Stimulated activated CD8-positive, alpha-beta memory T cell treated with anti-CD3 and anti-CD28 coated beads, Interleukin-7, amount 100 ng/mL, for 24 hours (primary cell): ENCODE data around the gene CDK11B.
A peak's percentile ranks its signal among the peaks of the same experiment; 100 is the strongest.
"Not testable (repeated sequence)": the region's sequence is repeated elsewhere in the genome, so short reads cannot be mapped to it uniquely, and the experiment has no call there.

ENCODE experiments used
- DNase-seq: peaks from one replicate; pipeline ENCODE4 v3.0.0-alpha.2; 2020; ENCODE audit warnings: low read depth

The CDK11B gene

DNA sequence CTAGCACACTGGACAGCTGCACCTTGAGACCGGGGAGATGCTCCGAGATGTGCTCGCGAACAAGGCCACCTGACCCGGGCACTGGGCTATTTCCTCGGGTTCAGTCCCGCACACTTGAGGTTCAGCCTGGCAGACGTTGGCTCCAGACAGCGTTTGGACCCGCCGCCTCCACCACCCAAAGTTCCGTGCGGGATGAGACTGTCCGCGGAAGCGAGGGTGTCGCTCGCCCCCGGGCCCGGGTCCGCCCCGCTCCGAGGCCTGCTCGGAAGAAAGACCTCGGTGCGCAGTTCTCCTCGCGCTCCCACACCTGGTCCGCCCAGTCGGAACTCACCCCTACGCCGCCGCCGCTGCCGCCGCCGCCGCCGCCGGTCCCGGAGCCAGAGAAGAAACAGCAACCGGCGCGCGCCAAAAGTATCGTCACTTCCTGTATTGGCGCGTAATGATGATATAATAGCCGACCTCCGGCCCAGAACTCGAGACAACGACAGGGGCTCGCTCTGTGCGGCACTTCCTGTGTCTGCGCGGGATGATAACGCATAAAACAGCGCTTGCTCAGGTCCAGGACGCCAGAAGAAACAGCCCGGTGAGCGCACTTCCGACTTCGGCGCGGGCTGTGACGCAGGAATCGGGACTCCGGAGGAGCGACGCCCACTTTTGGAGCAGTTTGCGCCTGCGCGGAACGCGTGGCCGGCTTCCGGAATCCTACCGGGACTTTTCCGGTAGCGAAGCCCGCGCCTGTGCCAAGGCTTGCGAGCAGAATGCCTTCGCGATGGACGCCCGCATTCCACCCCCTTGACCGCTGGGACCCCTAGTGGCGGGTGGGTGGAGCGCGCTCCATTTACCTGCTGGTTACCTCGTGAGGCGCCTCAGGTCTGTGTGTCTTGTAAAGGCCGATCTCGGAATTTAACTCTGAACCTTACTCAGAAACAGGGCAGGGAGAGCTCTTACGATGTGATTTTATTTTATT, at the start of gene CDK11B:
Gene CDK11B, minus strand, starts transcription at position 422 of the 967 bp plus-strand sequence. CDS start 1,519 bp downstream, outside the sequence.
- peak; percentile 98 for DNase-seq

DNA sequence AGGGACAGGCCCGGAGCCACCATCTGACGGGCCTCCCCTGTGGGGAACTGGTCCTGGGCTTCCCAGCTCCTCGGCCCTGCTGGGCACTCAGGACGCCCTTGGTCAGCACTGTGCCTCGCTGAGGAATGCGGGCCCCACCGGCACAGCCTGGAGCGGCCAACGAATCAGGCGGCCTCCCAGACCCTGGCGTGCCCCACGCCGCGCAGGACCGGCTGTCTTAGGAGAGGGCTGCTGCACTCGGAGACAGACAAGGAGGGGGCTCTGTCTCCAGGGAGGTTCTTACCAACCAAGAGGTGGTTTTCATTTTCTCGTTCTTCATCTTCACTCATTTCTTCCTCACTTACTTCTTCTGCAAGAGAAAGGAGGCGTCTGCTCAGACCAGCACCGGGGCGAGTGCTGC, 49.1 kb upstream of the CDK11B start:
- DNase-seq = not testable (repeated sequence)

DNA sequence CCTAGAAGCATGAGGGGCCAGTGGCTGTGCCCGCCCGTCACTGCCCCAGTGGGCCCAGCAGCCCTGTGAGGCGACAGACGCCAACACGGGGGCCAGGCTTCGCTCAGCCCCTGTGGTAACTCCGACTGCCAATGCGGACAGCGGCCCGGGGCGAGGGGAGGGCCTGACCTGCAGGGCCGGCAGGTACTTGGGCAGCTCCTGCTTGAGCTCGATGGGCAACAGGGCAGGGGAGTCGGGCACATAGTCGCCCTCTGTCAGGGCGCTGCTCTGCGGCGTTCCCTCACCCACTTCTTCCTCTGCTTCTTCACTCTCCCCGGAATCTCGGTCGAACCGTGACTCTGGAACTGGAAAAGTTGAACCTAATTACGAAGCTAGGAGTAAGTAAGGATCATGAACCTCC, 48.4 kb upstream of the CDK11B start:
- DNase-seq = not testable (repeated sequence)

DNA sequence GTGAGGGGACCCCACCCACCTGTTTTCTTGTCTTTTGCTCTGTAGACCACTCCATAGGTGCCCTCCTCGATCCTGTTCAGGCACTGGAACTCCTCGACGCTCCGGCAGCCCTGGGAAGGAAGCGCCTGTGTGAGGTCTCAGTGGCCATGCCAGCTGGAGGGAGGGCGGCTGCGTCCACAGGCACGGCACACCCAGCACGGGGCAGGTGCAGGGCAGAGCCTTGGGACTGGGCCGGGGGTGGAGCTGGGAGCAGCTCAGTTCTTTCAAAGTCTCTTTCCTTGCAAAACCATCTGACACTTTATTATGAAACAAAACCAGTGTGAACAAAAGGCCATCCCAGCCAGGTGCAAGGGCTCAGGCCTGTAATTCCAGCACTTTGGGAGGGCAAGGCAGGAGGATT, 46.8 kb upstream of the CDK11B start:
- DNase-seq = not testable (repeated sequence)

DNA sequence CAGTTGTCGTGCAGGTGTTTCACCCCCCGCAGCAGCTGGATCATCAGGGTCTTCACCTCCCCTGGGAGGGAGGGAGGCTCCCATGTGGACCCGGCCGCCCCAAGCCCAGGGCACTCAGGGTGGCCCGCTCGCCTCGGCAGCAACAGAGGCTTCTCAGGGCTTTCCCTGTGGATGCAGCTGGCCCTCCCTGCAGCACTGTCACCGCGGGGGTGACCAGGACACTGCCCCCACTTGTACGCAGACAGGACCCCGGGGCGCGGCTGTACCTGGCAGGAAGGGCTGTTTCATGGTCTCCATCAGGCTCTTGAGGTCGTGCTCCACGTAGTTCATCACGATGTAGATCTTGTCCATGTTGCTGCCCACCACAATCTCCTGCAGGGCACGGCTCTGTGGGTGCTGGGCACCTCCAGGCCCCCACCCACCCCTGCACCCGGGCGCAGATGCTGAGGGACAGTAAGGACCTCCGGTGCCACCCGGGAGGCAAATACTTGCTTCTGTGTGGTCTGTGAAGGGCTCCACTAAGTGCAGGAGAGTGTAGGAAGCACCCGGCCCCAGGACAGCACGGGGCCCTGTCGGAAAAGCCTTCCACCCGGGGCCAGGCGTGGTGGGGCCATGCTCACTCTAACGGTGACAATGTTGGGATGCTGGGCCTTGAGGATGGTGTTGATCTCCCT, 45.6 kb upstream of the CDK11B start:
- DNase-seq = not testable (repeated sequence)

DNA sequence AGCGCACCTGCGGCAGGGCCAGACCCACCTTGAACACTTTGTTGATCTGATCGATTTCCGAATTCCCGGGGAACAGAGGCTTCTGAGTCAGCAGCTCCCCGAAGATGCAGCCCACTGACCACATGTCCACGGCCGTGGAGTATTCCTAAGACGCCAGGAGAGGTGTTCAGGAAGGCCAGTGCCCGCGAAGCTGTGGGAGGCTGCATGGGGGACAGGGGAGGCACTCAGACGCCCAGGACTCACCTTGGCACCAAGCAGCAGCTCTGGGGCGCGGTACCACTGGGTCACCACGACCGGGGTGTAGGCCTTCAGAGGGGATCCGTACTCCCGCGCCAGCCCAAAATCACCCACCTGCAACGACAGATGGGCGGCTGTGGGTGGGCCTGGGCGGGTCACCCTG, 45.0 kb upstream of the CDK11B start:
- no peak for DNase-seq

DNA sequence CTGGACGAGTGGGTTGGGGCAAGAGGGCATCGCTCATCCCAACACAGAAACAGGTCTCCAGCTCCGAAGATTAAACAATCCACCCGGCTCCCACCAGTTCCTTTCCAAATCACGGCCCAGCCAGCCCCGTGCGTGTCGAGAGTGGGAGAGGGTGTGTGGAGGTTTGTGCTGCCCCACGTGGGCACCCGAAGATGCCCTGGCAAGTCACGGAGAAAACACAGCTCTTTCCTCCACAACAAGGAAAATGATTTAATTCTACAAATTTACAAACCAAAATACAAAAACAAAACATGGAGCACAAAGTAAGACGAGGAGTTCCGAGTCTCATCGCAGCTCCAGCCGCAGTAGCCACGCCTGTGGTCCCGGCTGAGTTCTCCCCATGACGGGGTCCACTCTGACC, 43.7 kb upstream of the CDK11B start:
- DNase-seq = not testable (repeated sequence)

DNA sequence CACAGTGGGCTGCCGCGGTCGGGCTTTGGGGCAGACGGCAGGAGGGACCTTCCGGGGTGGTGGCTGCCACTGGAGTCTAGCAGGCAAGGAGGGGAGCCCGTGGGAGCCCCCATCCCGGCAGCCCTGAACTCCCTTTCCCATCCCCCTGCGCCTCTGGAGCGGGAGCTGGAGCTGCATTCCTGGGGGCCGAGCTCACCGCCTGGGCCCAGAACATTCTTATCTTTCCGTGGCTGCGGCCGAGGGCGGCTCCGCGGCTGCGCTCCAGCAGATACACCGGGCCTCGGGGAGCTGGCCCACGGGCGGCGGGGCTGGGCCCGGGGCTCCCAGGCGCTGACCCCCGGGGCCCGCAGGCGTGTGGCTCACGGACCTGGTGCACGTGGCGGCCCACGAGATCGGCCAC, 41.8 kb upstream of the CDK11B start:
- not testable (repeated sequence) for DNase-seq

DNA sequence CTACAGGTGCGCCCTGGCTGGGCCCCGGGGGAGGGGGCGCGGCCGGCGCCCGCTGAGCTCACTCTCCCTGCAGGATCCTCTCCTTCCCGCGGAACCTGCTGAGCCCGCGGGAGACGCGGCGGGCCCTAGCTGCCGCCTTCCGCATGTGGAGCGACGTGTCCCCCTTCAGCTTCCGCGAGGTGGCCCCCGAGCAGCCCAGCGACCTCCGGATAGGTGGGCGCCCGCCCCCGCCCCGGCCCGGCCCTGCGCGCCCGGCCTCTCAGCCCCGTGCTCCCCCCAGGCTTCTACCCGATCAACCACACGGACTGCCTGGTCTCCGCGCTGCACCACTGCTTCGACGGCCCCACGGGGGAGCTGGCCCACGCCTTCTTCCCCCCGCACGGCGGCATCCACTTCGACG, 41.3 kb upstream of the CDK11B start:
- not testable (repeated sequence) for DNase-seq

DNA sequence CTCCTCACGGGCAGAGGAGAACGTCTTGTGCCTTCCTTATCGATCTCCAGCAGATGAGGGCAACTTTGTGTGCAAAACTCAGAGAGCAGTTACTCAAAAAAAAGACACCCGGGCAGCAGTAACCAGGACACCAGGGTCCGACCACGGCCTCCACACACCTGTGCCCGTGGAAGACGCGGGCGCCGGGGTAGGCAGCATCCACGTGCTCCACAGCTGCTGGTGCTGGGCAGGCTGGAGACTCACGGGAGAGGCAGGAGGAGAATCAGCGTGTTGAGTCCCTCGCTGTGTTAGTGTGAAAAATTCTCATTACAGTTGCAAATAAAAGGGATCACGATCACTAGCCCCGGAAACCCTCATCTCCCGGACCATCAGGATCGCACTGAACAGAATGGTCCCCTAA, 40.3 kb upstream of the CDK11B start:
- DNase-seq = not testable (repeated sequence)

DNA sequence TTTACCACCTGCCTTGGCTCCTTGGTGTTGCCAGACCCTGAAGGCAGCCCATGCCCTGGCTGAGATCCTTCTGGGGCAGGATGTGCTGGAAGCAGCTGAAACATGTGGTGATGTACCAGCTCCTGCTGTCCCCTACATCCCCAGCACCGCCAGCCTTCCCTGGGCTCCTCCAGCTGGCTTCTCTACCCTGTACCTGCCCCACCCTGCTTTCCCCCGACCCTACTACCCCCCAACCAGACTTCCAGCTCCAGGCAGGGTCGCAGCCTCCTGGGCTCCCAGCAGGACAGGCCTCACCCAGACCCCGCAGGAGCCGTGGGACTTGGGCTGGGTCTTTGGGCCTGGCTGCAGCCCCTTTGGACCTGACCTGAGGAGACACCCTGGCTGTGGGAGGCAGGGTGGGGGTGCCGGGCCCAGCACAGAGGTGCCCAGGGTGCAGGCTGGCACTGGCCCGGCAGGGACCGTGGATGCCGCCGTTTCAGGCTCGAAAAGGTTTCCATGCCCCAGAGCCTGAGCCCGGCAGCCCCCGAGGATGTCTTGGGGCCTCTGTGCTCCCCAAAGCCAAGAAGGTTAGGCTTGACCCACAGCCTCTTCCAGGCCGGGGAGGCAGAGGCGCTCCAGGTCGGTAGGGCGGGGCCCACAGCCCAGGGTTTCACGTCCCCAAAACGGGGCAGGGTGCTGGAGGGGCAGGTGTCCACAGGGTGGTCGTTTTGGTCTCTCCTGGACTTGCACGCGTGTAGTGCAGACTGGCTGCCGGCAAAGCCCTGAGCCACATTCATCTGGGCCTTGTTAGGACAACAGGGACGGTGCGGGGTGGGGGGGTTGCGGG, 38.8 kb upstream of the CDK11B start:
- DNase-seq = not testable (repeated sequence)

DNA sequence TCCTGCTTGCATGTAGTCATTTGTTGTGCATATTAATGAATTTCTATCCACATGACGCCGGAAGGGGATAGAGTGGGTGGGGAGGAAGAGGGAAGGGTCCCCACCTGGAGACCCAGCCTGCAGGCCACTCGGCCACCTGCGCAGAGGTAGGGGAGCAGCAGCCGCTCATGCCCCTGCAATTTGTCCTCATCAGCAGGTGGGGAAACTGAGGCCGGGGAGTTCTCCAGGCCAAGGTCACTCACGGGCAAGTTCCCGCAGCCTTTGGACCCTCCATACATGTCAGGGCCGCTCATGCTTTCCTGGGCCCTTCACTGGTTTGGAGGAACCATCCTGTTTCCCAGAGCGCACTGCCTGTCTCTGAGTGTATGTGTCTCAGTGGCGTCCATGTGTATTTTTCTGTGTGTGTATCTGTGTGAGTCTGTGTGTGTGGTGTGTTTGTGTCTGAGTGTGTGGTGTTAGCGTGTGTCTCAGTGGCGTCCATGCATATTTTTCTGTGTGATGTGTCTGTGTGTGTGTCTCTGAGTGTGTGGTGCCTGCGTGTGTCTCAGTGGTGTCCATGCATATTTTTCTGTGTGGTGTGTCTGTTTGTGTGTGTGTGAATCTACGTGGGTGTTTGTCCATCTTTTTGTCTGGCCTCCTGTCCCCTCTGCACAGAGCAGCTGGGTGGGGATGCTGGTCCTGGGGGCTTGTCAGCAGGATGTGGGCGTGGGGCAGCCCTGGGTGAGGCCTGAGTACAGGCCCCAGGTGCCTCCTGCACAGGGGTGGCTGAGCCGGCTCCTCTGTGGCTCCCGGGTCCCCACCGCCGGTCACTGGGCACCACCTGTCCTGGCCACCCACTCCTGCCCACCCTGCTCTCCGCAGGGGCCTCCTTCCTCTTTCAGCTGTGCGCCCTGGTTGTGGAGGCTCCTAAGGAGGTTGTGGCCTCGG, 37.9 kb upstream of the CDK11B start:
- DNase-seq = not testable (repeated sequence)

DNA sequence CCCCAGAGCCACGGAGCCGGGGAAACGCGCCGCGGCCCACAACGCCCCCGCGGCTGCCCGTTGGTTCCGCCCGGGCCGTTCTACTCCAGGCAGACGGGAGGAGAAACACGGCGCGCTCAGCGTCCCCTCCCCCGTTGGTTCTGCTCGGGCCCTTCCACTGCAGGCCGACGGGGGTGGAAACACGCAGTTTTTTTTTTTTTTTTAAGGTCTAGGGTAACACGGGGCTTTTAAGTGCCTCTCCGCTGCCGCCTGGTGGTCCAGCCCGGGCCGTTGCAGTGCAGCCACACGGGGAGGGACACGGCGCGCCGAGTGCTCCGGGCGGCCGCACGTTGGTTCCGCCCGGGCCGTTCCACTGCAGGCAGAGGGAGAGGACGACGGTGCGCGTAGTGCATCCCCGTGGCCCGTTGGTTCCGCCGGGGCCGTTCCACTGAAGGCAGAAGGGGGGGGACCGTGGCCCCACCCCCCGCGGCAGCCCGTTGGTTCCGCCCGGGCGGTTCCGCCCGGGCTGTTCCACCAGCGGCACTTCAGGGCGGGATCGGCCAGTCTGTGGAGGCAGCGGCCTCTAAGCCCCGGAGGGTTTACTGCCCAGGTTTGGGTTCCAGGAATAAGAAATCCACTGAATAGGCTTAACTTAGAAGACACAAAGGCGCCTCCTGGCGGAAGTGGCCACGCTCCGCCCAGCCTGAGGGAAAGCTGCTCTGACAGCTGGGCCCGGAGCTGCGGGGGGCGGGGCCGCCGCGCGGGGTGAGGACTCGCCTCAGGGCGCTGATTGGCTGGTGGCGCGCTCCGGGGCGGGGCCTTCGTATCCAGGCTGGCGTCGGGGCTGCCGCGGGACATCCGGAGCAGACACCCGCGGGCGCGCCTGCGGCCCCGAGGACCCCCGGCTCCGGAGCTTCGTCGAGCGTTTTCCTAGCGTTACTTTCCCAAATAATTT, 34.2 kb upstream of the CDK11B start, which contains the start of gene SLC35E2B:
Gene SLC35E2B, minus strand, starts transcription at position 82 of the 934 bp plus-strand sequence. CDS start 16,096 bp downstream, outside the sequence.
- peak; percentile 86 for DNase-seq

DNA sequence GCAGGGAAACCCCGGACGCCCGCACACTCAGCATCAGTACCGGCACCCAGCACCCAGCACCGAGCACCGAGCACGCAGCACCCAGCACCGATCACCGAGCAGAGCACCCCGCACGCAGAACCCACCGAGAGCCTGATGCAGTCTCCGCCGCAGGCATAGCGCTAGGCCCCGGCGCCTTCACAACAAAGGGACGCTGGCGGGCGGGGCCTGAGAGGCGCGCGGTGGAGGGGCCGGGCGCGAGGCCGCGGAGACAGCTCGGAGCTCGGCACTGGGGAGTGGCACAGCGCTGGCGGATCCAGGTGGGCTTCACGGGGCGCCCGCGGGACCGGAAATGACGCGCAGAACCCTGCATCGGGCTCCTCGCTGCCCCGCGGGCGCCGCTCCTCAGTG, 33.5 kb upstream of the CDK11B start:
- DNase-seq = peak; percentile 42

DNA sequence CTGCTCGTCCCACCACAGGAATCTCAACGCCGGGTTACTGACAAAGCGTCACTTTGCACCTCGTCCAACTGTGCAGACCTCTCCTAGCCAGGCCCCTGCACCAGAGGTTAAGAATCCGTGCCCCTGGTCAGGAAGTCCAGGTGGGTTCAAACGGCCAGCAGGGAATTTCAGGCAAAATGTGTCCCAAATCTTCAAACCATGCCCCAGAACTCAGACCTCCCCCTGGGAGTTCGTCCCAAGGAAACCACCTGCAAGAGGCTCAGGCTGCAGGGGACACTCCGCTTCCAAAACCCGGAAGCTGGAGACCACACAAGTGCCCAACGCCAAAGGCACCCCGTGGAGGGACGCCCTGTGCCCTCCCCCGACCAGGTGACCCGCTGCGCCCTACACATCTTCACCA, 32.6 kb upstream of the CDK11B start:
- DNase-seq = not testable (repeated sequence)

DNA sequence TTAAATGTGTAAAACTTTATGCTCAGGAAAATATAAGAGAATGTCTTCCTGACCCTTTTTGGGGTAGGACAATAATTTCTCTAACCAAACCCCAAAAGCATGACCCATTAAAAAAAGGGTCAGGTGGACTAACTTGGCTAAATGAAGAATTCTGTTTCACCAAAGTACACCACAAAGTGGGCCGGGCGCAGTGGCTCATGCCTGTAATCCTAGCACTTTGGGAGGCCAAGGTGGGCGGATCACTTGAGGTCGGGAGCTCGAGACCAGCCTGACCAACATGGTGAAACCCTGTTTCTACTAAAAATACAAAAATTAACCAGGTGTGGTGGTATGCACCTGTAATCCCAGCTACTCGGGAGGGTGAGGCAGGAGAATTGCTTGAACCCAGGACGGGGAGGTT, 30.7 kb upstream of the CDK11B start:
- DNase-seq = not testable (repeated sequence)

DNA sequence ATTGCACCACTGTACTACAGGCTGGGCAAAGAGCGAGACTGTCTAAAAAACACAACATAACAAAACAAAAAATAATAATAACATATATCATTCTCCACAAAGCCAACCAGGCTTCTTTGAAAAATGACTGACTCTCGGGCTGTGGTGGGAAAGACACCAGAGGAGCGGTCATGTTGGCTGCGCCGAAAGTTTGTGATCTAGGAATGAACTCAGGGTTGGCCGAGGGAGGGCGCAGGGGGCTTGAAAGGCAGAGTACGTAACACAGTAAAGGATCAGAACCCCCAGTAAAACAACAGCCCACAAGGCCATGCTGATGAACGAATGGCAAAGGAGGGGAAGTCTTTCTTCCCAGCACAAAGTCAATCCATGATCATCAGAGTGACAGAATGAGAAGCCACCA, 29.0 kb upstream of the CDK11B start:
- no peak for DNase-seq

DNA sequence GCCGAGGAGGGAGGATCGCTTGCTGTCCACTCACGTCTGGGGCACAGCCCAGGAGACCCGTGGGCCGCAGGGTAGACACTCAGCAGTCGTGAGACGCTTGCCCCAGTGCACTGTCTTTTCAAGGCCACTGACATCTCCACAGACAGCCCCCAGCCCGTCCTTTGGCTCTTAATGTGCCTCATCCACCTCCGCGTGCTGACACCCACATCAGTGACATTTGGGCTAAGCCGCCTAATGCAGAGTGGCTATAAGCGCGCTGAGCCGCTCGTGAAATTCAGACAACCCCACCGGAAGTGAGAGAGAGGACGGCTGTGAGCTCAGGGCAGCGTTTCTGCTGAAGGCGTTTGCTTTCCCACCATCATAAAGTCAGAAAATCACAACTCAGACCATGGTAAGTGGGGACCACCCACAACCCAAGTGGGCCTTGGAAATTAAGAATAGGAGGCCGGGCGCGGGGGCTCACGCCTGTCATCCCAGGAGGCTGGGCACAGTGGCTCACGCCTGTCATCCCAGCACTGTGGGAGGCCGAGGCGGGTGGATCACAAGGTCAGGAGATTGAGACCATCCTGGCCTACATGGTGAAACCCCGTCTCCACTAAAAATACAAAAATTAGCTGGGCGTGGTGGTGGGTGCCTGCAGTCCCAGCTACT, 25.4 kb upstream of the CDK11B start:
- DNase-seq = no peak
